Retinal pigment epithelial cell (primary cell): ENCODE results near the gene DNM1.

Experiments
- DNase-seq: peaks from one replicate; pipeline ENCODE4 v3.0.0-alpha.2; 2010; ENCODE audit warnings: low read depth
- H3K4me3 ChIP-seq: 2 replicates; pipeline ENCODE4 v1.5.1; 2011; ENCODE audit warnings: mild to moderate bottlenecking, low read length, control low read depth, moderate library complexity
- CTCF ChIP-seq: conservative IDR thresholded peaks from 2 replicates; pipeline ENCODE4 v1.5.1; 2011; ENCODE audit warnings: low read depth, low read length, control low read depth, inconsistent platforms

The DNM1 gene

GRCh38 chr9:128203024-128203706 lies at the start of gene DNM1:
TSS of gene DNM1 (plus strand) at chr9:128203379. CDS start at chr9:128203471, 92 bp downstream.
- peak; percentile 56 for TF ChIP-seq CTCF
- peak within 1 kb of the TSS; percentile 68 for H3K4me3 ChIP-seq
- DNase-seq: no peak

GRCh38 chr9:128153947-128154695 lies 49.1 kb upstream of the DNM1 start:
- H3K4me3 ChIP-seq: no peak overlapping the region
- TF ChIP-seq CTCF: no peak
- no peak for DNase-seq

GRCh38 chr9:128155736-128156500 lies 47.3 kb upstream of the DNM1 start:
- H3K4me3 ChIP-seq: no peak overlapping the region
- no peak for TF ChIP-seq CTCF
- no peak for DNase-seq

- no peak for DNase-seq
- H3K4me3 ChIP-seq: peak overlapping the region; percentile 41
- no peak for TF ChIP-seq CTCF
Observed at GRCh38 chr9:128159522-128159783, 43.7 kb upstream of the DNM1 start.

GRCh38 chr9:128159784-128160602 lies 43.2 kb upstream of the DNM1 start, which contains the start of gene BBLN:
TSS of gene BBLN (plus strand) at chr9:128160265. CDS start at chr9:128160408, 143 bp downstream.
- peak; percentile 42 for DNase-seq
- H3K4me3 ChIP-seq: peak within 1 kb of the TSS; percentile 83
- no peak for TF ChIP-seq CTCF

- DNase-seq: no peak
- H3K4me3 ChIP-seq: peak overlapping the region; percentile 83
- TF ChIP-seq CTCF: no peak
Observed at GRCh38 chr9:128160603-128160987, 42.6 kb upstream of the DNM1 start.
